ENCODE results near the gene RAD51C.

RAD51C gene

DNA sequence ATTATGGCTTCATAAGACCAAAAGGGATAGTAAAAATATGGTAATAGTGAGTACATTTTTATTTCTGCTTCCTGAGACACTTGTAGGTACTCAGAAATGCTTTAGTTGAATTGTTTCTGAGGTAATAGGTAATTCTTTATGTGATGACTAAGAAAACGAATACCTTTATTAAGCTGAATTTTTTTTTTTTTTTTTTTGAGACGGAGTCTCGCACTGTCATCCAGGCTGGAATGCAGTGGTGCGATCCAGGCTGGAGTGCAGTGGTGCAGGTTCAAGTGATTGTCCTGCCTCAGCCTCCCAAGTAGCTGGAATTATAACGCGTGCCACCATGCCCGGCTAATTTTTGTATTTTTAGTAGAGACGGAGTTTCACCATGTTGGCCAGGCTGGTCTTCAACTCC lies 1.9 kb downstream of the RAD51C start:
- FAIRE-seq (no peak), DNase-seq (ENCODE audit: insufficient read length, low spot score) (no peak)
- TF ChIP-seq POLR2A (IDR thresholded peaks at IDR 0.05; ENCODE audit: low read depth, low read length) = no peak

GRCh38 chr17:58694826-58695225 lies 2.4 kb downstream of the RAD51C start:
- FAIRE-seq (no peak), DNase-seq (ENCODE audit: insufficient read length, low spot score) (no peak)
- no peak for TF ChIP-seq POLR2A (IDR thresholded peaks at IDR 0.05; ENCODE audit: low read depth, low read length)

DNA sequence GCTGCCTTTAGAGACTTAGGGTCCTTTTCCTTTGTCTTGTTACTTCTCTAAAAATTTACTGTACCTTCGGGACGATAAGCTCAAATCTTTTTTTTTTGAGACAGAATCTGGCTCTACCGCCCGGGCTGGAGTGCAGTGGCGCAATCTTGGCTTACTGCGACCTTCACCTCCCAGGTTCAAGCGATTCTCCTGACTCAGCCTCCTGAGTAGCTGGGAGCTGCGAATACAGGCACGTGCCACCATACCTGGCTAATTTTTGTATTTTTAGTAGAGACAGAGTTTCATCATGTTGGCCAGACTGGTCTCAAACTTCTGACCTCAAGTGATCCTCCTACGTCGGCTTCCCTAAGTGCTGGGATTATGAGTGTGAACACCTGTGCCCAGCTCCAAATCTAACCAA lies 7.4 kb downstream of the RAD51C start:
- no peak for TF ChIP-seq POLR2A (IDR thresholded peaks at IDR 0.05; ENCODE audit: low read depth, low read length)
- DNase-seq (ENCODE audit: insufficient read length, low spot score) = no peak
- no peak for FAIRE-seq

GRCh38 chr17:58702045-58702476 lies 9.7 kb downstream of the RAD51C start:
- FAIRE-seq (no peak), DNase-seq (ENCODE audit: insufficient read length, low spot score) (no peak)
- no peak for TF ChIP-seq POLR2A (IDR thresholded peaks at IDR 0.05; ENCODE audit: low read depth, low read length)

DNA sequence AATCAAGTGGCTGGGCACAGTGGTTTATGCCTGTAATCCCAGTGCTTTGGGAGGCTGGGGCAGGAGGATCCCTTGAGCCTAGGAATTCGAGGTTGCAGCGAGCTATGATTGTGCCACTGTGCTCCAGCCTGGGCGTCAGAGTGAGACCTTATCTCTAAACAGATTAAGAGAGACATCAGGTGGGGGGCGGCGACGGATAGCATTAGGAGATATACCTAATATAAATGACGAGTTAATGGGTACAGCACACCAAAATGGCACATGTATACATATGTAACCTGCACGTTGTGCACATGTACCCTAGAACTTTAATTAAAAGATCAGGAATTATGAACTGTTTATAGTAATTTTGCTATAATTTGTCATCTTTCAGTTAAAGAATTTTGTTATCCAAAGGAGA lies 10.3 kb downstream of the RAD51C start:
- DNase-seq (ENCODE audit: insufficient read length, low spot score) (no peak), FAIRE-seq (no peak)
- TF ChIP-seq POLR2A (IDR thresholded peaks at IDR 0.05; ENCODE audit: low read depth, low read length) = no peak

GRCh38 chr17:58703137-58703915 lies 10.9 kb downstream of the RAD51C start:
- TF ChIP-seq POLR2A (IDR thresholded peaks at IDR 0.05; ENCODE audit: low read depth, low read length) = no peak
- peak; percentile 32 for DNase-seq (ENCODE audit: insufficient read length, low spot score)
- FAIRE-seq = no peak

GRCh38 chr17:58703916-58704286 lies 11.5 kb downstream of the RAD51C start:
- FAIRE-seq (no peak), DNase-seq (ENCODE audit: insufficient read length, low spot score) (no peak)
- TF ChIP-seq POLR2A (IDR thresholded peaks at IDR 0.05; ENCODE audit: low read depth, low read length) = no peak

DNA sequence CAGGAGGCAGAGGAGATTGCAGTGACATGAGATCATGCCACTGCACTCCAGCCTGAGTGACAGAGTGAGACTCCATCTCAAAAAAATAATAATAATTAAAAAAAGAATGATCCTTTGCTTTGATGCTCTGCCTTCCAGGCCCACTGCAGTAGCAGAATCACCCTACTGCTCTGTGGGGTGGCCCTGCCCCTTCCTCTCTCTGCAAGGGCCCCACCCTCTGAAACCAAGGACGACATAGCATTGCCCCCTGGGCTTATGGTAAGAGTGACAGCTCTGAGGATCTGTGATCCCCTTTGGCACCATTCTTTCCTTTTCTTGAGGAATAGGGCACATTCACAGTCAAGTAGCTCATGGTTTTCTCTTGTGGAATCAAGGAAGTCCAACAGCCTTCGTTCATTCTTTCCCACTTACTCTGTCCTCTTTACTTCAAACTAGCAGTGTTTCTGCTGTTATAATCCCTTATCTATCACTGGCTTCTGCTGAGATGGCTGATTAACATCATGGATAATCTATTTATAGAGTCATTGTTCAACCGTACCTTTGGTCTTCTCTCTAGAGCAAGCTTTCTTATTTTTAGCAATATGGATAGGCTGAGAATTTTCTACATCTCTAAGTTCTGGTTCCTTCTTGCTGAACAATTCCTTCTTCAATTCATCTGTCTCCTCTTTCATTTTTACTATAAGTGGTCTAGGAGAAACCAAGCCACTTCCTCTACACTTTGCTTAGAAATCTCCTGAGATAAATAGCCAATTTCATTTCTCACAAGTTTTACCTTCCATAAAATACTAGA lies 14.1 kb downstream of the RAD51C start:
- DNase-seq (ENCODE audit: insufficient read length, low spot score) = no peak
- TF ChIP-seq POLR2A (IDR thresholded peaks at IDR 0.05; ENCODE audit: low read depth, low read length) = no peak
- FAIRE-seq = no peak

GRCh38 chr17:58710948-58711552 lies 18.6 kb downstream of the RAD51C start:
- DNase-seq (ENCODE audit: insufficient read length, low spot score) (peak; percentile 12), FAIRE-seq (peak; percentile 60)
- TF ChIP-seq POLR2A (IDR thresholded peaks at IDR 0.05; ENCODE audit: low read depth, low read length) = no peak

- TF ChIP-seq POLR2A (IDR thresholded peaks at IDR 0.05; ENCODE audit: low read depth, low read length) = no peak
- no peak for FAIRE-seq
- DNase-seq (ENCODE audit: insufficient read length, low spot score) = no peak
Measured at GRCh38 chr17:58722274-58722673, 29.9 kb downstream of the RAD51C start.

- DNase-seq (ENCODE audit: insufficient read length, low spot score) (no peak), FAIRE-seq (peak; percentile 53)
- no peak for TF ChIP-seq POLR2A (IDR thresholded peaks at IDR 0.05; ENCODE audit: low read depth, low read length)
Measured at GRCh38 chr17:58722696-58723095, 30.3 kb downstream of the RAD51C start.

DNA sequence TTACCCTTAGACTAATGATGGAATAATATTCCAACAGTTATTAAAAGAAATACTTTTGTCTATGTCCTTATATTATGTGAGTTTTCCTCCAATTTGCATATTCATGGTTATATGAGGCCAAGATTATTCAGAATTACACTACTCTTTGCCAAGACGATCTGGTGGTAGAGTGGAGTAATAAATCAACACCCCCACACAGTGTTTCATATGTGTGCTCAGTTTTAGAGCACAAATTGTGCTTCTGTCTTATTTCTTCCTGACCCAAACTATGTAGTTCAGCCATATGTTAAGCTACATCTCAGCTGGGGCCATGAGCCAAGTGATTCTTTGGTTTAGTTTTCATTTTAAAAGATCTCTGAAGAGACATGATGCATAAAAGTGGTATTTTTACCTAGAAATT lies 36.4 kb downstream of the RAD51C start:
- no peak for FAIRE-seq
- DNase-seq (ENCODE audit: insufficient read length, low spot score) = no peak
- TF ChIP-seq POLR2A (IDR thresholded peaks at IDR 0.05; ENCODE audit: low read depth, low read length) = no peak

DNA sequence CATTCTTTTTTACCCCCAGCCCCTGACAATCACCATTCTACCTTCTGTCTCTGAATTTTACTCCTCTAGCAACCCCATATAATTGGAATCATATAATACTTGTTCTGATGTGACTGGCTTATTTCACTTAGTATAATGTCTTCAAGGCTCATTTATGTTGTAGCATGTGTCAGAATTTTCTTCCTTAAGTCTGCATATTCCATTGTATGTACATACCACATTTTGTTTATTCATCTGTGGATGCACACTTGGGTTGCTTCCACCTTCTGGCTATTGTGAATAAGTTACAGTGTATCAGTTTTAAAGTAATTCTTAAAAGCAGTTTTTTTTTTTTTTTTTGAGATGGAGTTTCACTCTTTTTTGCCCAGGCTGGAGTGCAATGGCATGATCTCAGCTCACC lies 38.5 kb downstream of the RAD51C start:
- TF ChIP-seq POLR2A (IDR thresholded peaks at IDR 0.05; ENCODE audit: low read depth, low read length) = no peak
- no peak for FAIRE-seq
- no peak for DNase-seq (ENCODE audit: insufficient read length, low spot score)

- DNase-seq (ENCODE audit: insufficient read length, low spot score) (no peak), FAIRE-seq (peak; percentile 30)
- no peak for TF ChIP-seq POLR2A (IDR thresholded peaks at IDR 0.05; ENCODE audit: low read depth, low read length)
Measured at GRCh38 chr17:58734040-58734439, 41.6 kb downstream of the RAD51C start.
